ENCODE results near the gene PRDM11.

The PRDM11 gene

DNA sequence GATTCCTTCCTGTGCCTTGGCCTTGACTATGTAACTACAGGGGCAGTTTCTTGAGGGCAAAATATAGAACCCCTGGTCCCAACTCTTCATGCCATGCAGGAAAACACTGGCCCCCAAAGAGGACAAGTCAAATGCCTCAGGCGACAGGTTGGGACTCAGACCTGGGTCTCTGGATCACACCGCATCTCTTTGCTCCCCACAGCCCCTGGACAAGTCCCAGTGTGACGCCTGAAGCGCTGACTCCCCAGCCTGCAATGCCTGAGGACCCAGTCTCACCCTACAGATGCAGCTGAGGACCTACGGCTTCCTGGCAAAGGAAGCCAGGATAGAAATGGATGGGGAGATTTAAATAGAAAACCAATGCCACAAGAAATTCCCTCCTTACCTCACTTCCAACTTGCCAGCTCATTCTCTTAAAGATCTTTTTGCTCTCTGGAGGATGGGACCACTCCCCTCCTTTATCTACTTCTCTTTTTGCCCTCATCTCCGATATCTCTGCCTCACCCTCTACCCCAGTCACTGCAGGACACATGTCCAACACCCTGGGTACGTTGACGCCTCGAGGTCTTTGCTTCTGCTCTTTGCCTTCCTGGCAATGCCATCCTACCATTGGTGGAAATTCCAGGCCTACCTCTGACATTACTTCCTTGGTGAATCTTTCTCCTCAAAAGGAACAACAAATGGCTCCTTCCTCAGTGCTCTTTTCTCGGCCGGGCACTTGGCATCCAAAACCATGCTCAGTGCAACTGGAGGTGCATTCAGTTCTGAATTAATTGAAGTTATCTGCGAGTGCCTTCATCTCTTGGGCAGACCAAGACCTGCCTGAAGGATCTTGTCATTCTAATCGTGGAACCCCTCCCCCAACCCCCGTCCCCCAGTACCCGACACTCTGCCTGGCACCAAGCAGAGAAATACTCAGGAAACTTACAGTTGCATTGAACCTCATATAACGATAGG is 2.0 kb upstream of the PRDM11 start:
- TF ChIP-seq CTCF (IDR thresholded peaks at IDR 0.05; ENCODE audit: low read depth, low read length): no peak
- no peak for TF ChIP-seq POLR2A (IDR thresholded peaks at IDR 0.05; ENCODE audit: extremely low read depth, insufficient read length)
- no peak for TF ChIP-seq MAX (IDR thresholded peaks at IDR 0.05; ENCODE audit: low read depth, low read length)
- TF ChIP-seq MYC (IDR thresholded peaks at IDR 0.05; ENCODE audit: low read depth, low read length): no peak
- H3K4me3 ChIP-seq (ENCODE audit: low read depth, low read length): no peak overlapping the region
- no peak for DNase-seq (ENCODE audit: low read depth)

DNA sequence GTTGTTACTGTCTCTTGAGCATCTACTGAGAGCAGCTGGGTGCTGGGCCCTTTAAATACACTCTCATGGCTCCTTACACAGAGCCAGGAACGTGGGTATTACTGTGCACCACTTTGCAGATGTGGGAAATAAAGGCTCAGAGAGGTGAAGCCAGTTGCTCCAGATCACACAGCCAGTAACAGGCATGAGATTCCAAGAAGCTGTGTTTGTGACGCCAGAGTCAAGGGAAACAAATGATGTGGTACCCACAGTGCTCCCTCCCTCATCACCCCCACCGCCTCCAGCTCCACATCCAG is 1.4 kb upstream of the PRDM11 start:
- no peak overlapping the region for H3K4me3 ChIP-seq (ENCODE audit: low read depth, low read length)
- no peak for DNase-seq (ENCODE audit: low read depth)
- no peak for TF ChIP-seq MYC (IDR thresholded peaks at IDR 0.05; ENCODE audit: low read depth, low read length)
- TF ChIP-seq CTCF (IDR thresholded peaks at IDR 0.05; ENCODE audit: low read depth, low read length): no peak
- TF ChIP-seq POLR2A (IDR thresholded peaks at IDR 0.05; ENCODE audit: extremely low read depth, insufficient read length): no peak
- TF ChIP-seq MAX (IDR thresholded peaks at IDR 0.05; ENCODE audit: low read depth, low read length): no peak

GRCh38 chr11:45145379-45146071 is 914 bp upstream of the PRDM11 start:
- TF ChIP-seq MYC (IDR thresholded peaks at IDR 0.05; ENCODE audit: low read depth, low read length) (no peak), MAX (IDR thresholded peaks at IDR 0.05; ENCODE audit: low read depth, low read length) (no peak), POLR2A (IDR thresholded peaks at IDR 0.05; ENCODE audit: extremely low read depth, insufficient read length) (no peak), CTCF (IDR thresholded peaks at IDR 0.05; ENCODE audit: low read depth, low read length) (no peak)
- H3K4me3 ChIP-seq (ENCODE audit: low read depth, low read length): peak overlapping the region; percentile 68
- DNase-seq (ENCODE audit: low read depth): peak; percentile 23

DNA sequence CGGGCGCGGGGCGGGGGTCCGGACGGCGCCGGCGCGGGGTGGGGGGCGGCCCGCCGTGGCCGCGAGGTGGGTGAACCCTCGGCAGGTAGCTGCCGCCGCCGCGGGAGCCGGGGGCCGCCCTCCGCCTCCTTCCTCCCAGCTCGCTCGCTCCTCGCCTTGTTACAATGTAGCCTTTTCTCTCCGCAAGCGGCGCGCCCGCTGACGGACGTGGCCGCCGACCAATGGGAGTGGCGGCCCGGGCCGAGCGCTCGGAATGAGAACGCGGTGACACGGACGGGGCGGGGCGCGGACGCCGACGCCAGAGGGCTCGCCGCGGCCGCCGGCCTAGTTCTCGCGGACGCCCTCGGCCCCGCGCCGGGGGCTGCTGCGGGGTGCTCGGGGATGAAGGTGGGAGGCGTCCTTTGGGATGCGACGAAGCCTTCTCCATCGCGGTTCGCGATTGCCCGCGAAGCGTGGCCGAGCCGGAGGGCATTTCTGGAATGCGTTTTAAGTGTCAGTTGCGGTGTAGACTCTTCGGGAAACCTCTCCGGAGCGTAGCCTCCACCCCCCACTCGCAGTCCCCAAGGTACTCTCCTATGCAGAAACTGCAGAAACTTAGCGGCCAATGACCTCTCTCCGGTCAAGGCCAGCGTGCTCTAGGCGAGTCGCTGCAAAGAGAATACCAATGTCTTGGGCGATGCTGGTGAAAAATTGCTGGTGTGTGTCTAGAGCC is 734 bp downstream of the PRDM11 start:
- DNase-seq (ENCODE audit: low read depth): peak; percentile 95
- TF ChIP-seq POLR2A (IDR thresholded peaks at IDR 0.05; ENCODE audit: extremely low read depth, insufficient read length) (peak; percentile 63), MAX (IDR thresholded peaks at IDR 0.05; ENCODE audit: low read depth, low read length) (no peak), CTCF (IDR thresholded peaks at IDR 0.05; ENCODE audit: low read depth, low read length) (no peak), MYC (IDR thresholded peaks at IDR 0.05; ENCODE audit: low read depth, low read length) (0 out of 2 replicates have a peak, but pooled peaks have one; percentile 10)
- H3K4me3 ChIP-seq (ENCODE audit: low read depth, low read length): peak overlapping the region; percentile 71

DNA sequence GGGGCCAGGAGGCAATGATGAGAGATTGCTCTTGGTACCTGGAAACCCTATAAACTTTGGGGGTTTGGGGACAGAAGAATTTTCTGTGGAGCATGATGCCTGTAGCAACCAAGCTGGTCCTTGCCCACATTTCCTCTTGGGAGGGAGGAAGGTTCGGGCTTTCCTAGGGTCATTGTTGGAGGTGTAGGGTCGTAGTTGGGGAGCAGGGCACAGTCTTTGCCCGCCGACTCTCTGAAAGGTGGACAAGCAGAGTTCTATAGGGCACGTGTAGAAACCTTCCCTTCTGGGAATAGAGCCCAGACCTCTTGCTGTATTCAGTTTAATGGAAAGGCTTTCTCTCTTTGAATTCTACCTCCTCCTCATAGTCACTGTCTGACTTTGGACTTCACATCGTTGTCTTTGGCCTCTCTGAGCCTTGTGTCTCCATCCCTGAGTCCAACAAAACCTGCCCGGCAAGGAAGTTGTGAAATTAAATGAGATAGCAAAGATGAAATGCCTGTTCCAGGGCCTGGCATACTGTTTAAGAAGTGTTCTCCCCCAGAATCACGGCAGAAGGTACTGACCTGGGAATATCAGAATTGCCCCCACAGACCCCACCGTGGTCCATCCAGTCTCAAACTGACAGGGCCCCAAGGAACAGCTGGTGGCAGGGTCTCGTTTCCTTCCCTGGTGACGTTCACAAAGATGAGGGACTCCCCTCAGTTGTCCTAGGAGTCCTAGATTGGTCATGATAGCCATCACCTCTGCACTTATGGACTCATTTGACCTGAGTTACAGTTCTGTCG is 1.6 kb downstream of the PRDM11 start:
- H3K4me3 ChIP-seq (ENCODE audit: low read depth, low read length): peak overlapping the region; percentile 71
- TF ChIP-seq POLR2A (IDR thresholded peaks at IDR 0.05; ENCODE audit: extremely low read depth, insufficient read length) (no peak), MAX (IDR thresholded peaks at IDR 0.05; ENCODE audit: low read depth, low read length) (no peak), MYC (IDR thresholded peaks at IDR 0.05; ENCODE audit: low read depth, low read length) (no peak), CTCF (IDR thresholded peaks at IDR 0.05; ENCODE audit: low read depth, low read length) (no peak)
- DNase-seq (ENCODE audit: low read depth): no peak
